ENCODE measurements around the gene SMO. TPM values are rescaled to one million over a fixed set of nuclear protein-coding genes. Genes with fewer than 3 reads are reported as not detected.
A peak's percentile ranks its signal among the peaks of the same experiment; 100 is the strongest.

Gene SMO
- total RNA-seq, 1 experiment from 2014 or later, result 2.9 TPM

DNA sequence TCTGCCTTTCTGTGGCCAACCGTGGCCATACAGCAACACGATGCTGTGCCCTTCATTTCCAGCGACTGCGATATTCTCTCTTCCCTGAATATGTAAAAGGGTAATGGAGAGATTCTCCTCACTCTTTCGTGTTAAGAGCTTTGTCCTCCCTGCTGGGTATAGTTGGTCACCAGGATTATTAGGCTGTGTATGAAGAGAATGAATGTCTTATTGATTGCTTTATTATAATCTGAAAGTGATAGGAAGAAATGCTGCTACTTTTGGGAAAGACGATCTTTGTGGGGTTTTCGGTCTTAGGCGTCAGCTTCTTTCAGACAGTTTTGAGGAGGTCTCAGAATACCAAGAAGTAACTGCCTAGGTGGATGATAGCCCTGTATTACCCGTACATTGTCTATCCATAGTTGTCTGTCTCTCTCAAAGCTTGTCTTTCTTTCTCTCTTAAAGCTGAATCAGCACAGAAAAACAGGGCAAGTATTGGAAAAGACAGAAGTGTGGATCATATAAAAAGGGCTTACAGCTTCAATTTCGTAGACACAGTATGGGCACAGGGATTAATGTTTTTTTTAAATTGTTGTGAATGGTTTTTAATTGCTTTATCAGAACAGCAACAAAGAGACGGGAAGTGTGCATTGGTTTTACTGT lies 37.6 kb downstream of the SMO start:
- DNase-seq (ENCODE audit: low read depth, low spot score) (no peak), ATAC-seq (no peak)
- ChIA-PET POLR2A (no interaction called here), CTCF (no interaction called here)
- peak overlapping the region; percentile 75 to 95 for H3K4me3 ChIP-seq (ENCODE audit: low read depth in 2 of 2, low read length in 2 of 2)
- TF ChIP-seq, protein P1, sequence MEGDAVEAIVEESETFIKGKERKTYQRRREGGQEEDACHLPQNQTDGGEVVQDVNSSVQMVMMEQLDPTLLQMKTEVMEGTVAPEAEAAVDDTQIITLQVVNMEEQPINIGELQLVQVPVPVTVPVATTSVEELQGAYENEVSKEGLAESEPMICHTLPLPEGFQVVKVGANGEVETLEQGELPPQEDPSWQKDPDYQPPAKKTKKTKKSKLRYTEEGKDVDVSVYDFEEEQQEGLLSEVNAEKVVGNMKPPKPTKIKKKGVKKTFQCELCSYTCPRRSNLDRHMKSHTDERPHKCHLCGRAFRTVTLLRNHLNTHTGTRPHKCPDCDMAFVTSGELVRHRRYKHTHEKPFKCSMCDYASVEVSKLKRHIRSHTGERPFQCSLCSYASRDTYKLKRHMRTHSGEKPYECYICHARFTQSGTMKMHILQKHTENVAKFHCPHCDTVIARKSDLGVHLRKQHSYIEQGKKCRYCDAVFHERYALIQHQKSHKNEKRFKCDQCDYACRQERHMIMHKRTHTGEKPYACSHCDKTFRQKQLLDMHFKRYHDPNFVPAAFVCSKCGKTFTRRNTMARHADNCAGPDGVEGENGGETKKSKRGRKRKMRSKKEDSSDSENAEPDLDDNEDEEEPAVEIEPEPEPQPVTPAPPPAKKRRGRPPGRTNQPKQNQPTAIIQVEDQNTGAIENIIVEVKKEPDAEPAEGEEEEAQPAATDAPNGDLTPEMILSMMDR (IDR thresholded peaks at IDR 0.05), result no peak
- TF ChIP-seq SIN3A (IDR thresholded peaks at IDR 0.05; ENCODE audit: borderline replicate concordance, insufficient read depth, low read depth, low read length) (no peak), TCF7L2 (IDR thresholded peaks at IDR 0.05; ENCODE audit: low read depth, low read length) (no peak), POLR2AphosphoS5 (IDR thresholded peaks at IDR 0.05; ENCODE audit: low read depth, low read length) (no peak)
- TF ChIP-seq, protein P2, sequence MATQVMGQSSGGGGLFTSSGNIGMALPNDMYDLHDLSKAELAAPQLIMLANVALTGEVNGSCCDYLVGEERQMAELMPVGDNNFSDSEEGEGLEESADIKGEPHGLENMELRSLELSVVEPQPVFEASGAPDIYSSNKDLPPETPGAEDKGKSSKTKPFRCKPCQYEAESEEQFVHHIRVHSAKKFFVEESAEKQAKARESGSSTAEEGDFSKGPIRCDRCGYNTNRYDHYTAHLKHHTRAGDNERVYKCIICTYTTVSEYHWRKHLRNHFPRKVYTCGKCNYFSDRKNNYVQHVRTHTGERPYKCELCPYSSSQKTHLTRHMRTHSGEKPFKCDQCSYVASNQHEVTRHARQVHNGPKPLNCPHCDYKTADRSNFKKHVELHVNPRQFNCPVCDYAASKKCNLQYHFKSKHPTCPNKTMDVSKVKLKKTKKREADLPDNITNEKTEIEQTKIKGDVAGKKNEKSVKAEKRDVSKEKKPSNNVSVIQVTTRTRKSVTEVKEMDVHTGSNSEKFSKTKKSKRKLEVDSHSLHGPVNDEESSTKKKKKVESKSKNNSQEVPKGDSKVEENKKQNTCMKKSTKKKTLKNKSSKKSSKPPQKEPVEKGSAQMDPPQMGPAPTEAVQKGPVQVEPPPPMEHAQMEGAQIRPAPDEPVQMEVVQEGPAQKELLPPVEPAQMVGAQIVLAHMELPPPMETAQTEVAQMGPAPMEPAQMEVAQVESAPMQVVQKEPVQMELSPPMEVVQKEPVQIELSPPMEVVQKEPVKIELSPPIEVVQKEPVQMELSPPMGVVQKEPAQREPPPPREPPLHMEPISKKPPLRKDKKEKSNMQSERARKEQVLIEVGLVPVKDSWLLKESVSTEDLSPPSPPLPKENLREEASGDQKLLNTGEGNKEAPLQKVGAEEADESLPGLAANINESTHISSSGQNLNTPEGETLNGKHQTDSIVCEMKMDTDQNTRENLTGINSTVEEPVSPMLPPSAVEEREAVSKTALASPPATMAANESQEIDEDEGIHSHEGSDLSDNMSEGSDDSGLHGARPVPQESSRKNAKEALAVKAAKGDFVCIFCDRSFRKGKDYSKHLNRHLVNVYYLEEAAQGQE (IDR thresholded peaks at IDR 0.05; ENCODE audit: insufficient read depth in 1 of 2, low read depth in 2 of 2, low read length in 1 of 2), result no peak
- in situ Hi-C loops (cut with HindIII; ENCODE audit: low pct_unique_long_range_greater_than_20kb, low sequenced_read_pairs) (no loop called here), intact Hi-C loops (cut with micrococcal nuclease; ENCODE audit: unreplicated experiment) (loop anchor here (10.0 kb wide), 1 partner anchor 389 kb away; the partner anchor contains the start of gene NRF1)
- H3K9me3 ChIP-seq (ENCODE audit: control insufficient read depth, insufficient read depth, low read depth, low read length), result no peaks in the 10 kb centered on the region
- H3K27ac ChIP-seq (ENCODE audit: low read length), result peak overlapping the region; percentile 90
- no peaks in the 10 kb centered on the region for H3K27me3 ChIP-seq (ENCODE audit: control insufficient read depth, insufficient read depth, low read length)
- BruUV-seq (replicated peaks), result TSS peak; percentile 72
- H3K36me3 ChIP-seq (ENCODE audit: control insufficient read depth, insufficient read depth, low read length), result no peaks in the 10 kb centered on the region
- peaks cover 16% of the 10 kb centered on the region for H3K4me1 ChIP-seq (ENCODE audit: control insufficient read depth, insufficient read depth, low read length)

DNA sequence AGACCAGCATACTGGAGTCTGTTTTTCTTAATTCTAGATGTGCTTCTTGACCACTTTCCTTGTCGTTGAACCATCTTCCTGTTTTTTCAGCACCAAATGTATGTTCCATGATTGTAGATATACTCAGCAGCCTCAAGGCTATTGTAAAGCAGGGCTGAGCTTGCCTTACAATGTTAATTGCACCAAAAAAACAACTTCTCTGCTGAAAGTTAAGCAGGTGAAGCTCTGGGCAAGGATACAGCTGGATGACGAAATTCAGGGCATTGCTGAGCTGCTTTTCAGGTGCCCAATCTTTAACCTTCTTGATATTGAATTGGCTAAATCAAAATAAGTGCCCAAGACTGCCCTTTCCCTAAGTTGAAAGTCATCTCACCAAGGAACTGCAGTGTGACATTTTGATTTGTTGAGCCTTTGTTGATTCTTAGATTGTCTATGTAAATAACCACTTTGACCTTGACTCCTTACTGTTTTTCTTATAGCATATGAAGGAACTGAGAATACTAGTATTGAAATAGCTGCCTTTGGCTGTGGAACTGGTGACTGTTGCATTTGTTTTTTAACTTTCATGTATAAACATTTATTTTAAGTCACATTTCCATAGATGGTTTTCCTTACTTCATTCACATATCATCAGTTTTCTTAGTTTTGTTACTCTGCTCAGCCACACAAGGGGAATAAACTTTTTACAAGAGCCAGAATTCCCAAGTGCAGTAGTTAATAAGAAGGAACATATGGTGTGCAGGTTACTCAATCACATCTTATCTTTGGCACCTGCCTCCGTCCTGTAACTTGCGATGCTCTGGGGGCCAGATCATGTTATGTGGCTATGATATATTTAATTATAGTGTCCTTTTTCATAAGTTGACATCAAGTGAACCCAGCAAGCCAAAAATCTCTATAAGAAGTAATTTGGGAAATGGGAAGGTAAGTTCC lies 39.5 kb downstream of the SMO start:
- TF ChIP-seq POLR2AphosphoS5 (IDR thresholded peaks at IDR 0.05; ENCODE audit: low read depth, low read length), result no peak
- TF ChIP-seq, protein P1 (IDR thresholded peaks at IDR 0.05), result no peak
- TF ChIP-seq SIN3A (IDR thresholded peaks at IDR 0.05; ENCODE audit: borderline replicate concordance, insufficient read depth, low read depth, low read length), result no peak
- TF ChIP-seq, protein P2 (IDR thresholded peaks at IDR 0.05; ENCODE audit: insufficient read depth in 1 of 2, low read depth in 2 of 2, low read length in 1 of 2), result no peak
- TF ChIP-seq TCF7L2 (IDR thresholded peaks at IDR 0.05; ENCODE audit: low read depth, low read length), result no peak
- Histone ChIP-seq H3K9me3 (ENCODE audit: control insufficient read depth, insufficient read depth, low read depth, low read length) (no peaks in the 10 kb centered on the region), H3K27me3 (ENCODE audit: control insufficient read depth, insufficient read depth, low read length) (no peaks in the 10 kb centered on the region), H3K27ac (ENCODE audit: low read length) (no peak overlapping the region), H3K4me1 (ENCODE audit: control insufficient read depth, insufficient read depth, low read length) (peaks cover 16% of the 10 kb centered on the region), H3K4me3 (ENCODE audit: low read depth in 2 of 2, low read length in 2 of 2) (no peak overlapping the region), H3K36me3 (ENCODE audit: control insufficient read depth, insufficient read depth, low read length) (no peaks in the 10 kb centered on the region)
- intact Hi-C loops (cut with micrococcal nuclease; ENCODE audit: unreplicated experiment) (loop anchor here (10.0 kb wide), 1 partner anchor 387 kb away; the partner anchor contains the start of gene NRF1), in situ Hi-C loops (cut with HindIII; ENCODE audit: low pct_unique_long_range_greater_than_20kb, low sequenced_read_pairs) (no loop called here)
- DNase-seq (ENCODE audit: low read depth, low spot score) (no peak), ATAC-seq (no peak)
- ChIA-PET CTCF (interaction anchor here (0.7 kb wide), 1 partner anchor 71 kb away, joined by 4 read pairs; no protein-coding TSS in a partner anchor), POLR2A (no interaction called here)
- no TSS peak for BruUV-seq (replicated peaks)
